SU-DHL-6 (cell line): ENCODE data around the gene CDK4.

Source experiments
- H2AFZ ChIP-seq: fragments of 200-600 bp; sonication (generic); 2 replicates; pipeline ENCODE4 v1.6.1; 2014; ENCODE audit warnings: low read depth, mild to moderate bottlenecking, moderate library complexity, mixed read lengths, antibody characterized with exemption, low read length; ENCODE audit not compliant: severe bottlenecking
- H3F3A ChIP-seq: fragments of 200-600 bp; shearing (Covaris generic); 2 replicates; pipeline ENCODE4 v1.6.0; 2016; ENCODE audit warnings: antibody characterized with exemption, mild to moderate bottlenecking; ENCODE audit not compliant: insufficient read depth
- H3K27ac ChIP-seq: fragments of 200-600 bp; sonication (generic); 2 replicates; pipeline ENCODE4 v1.5.1; 2016; ENCODE audit warnings: low read depth, mild to moderate bottlenecking, low read length, moderate library complexity, mixed read lengths
- H3K27me3 ChIP-seq: fragments of 200-600 bp; sonication (generic), shearing (Covaris generic); 2 replicates; pipeline ENCODE4 v1.6.0; 2014; ENCODE audit warnings: mild to moderate bottlenecking, low read length
- H3K36me3 ChIP-seq: fragments of 200-600 bp; sonication (generic); 2 replicates; pipeline ENCODE4 v1.6.1; 2014; ENCODE audit warnings: mild to moderate bottlenecking, low read length, mixed read lengths
- H3K4me2 ChIP-seq: fragments of 300-600, 200-600 bp; shearing (Covaris generic), sonication (generic); 2 replicates; pipeline ENCODE4 v1.6.0; 2014; ENCODE audit warnings: low read length, low read depth, mild to moderate bottlenecking; ENCODE audit not compliant: poor library complexity, severe bottlenecking
- H3K4me3 ChIP-seq: fragments of 200-600 bp; sonication (generic); 2 replicates; pipeline ENCODE4 v1.5.1; 2014; ENCODE audit warnings: antibody characterized with exemption, low read length, mild to moderate bottlenecking, mixed read lengths; ENCODE audit not compliant: insufficient read depth, poor library complexity, severe bottlenecking
- H3K79me2 ChIP-seq: fragments of 200-600 bp; sonication (generic); 2 replicates; pipeline ENCODE4 v1.6.1; 2014; ENCODE audit warnings: mild to moderate bottlenecking, low read length, moderate library complexity; ENCODE audit not compliant: insufficient read depth
- H3K9ac ChIP-seq: fragments of 200-600 bp; sonication (generic); 2 replicates; pipeline ENCODE4 v1.7.0; 2014; ENCODE audit warnings: mild to moderate bottlenecking, low read length
- H3K9me2 ChIP-seq: fragments of 200-600 bp; sonication (generic); replicated peaks from 2 replicates; pipeline ENCODE4 v1.6.1; 2014; ENCODE audit warnings: low read length; ENCODE audit not compliant: insufficient read depth
- H3K9me3 ChIP-seq: fragments of 200-600 bp; sonication (generic); 2 replicates; pipeline ENCODE4 v1.6.1; 2014; ENCODE audit warnings: low read length, mixed read lengths; ENCODE audit not compliant: insufficient read depth
- H4K20me1 ChIP-seq: fragments of 200-600 bp; sonication (generic); 2 replicates; pipeline ENCODE4 v1.6.1; 2014; ENCODE audit warnings: low read depth, mild to moderate bottlenecking, antibody characterized with exemption, low read length, moderate library complexity, mixed read lengths
- CTCF ChIP-seq: fragments of 200-600 bp; sonication (generic); IDR thresholded peaks from one replicate; pipeline ENCODE4 v1.5.1; 2017; ENCODE audit warnings: antibody characterized with exemption, mild to moderate bottlenecking, low read length, moderate library complexity; ENCODE audit not compliant: insufficient read depth, poor library complexity, severe bottlenecking
- EZH2phosphoT487 ChIP-seq: fragments of 200-600 bp; sonication (generic), shearing (Covaris generic); conservative IDR thresholded peaks from 2 replicates; pipeline ENCODE4 v1.6.1; 2018; ENCODE audit warnings: mild to moderate bottlenecking, antibody characterized with exemption, low read length, moderate library complexity, mixed read lengths

Gene CDK4

GRCh38 chr12:57755454-57756372, 3.6 kb upstream of the CDK4 start:
- H3K9me3 ChIP-seq = no peaks in the 10 kb centered on the region
- H2AFZ ChIP-seq = peak overlapping the region; percentile 47
- peaks cover 25% of the 10 kb centered on the region for H3F3A ChIP-seq
- no peaks in the 10 kb centered on the region for H3K9me2 ChIP-seq
- peaks cover 8% of the 10 kb centered on the region for H4K20me1 ChIP-seq
- peak overlapping the region; percentile 77 for H3K9ac ChIP-seq
- H3K4me3 ChIP-seq = peak overlapping the region; percentile 60
- H3K27ac ChIP-seq = peak overlapping the region; percentile 72
- H3K4me2 ChIP-seq = peak overlapping the region; percentile 92
- no peak for TF ChIP-seq CTCF
- no peaks in the 10 kb centered on the region for H3K27me3 ChIP-seq
- H3K36me3 ChIP-seq = no peaks in the 10 kb centered on the region
- H3K79me2 ChIP-seq = peaks cover 14% of the 10 kb centered on the region

- no peaks in the 10 kb centered on the region for H3K27me3 ChIP-seq
- no peak overlapping the region for H2AFZ ChIP-seq
- H3K9me3 ChIP-seq = no peaks in the 10 kb centered on the region
- H4K20me1 ChIP-seq = peaks cover 3% of the 10 kb centered on the region; the same call in 1 of the 2 replicates
- H3K4me3 ChIP-seq = peak overlapping the region; percentile 60
- peaks cover 20% of the 10 kb centered on the region for H3K79me2 ChIP-seq
- H3K4me2 ChIP-seq = peak overlapping the region; percentile 92
- no peak for TF ChIP-seq EZH2phosphoT487
- TF ChIP-seq CTCF = no peak
- H3K9ac ChIP-seq = peak overlapping the region; percentile 77
- H3F3A ChIP-seq = peaks cover 25% of the 10 kb centered on the region
- no peaks in the 10 kb centered on the region for H3K36me3 ChIP-seq
- H3K27ac ChIP-seq = peak overlapping the region; percentile 72; the same call in 1 of the 2 replicates
- no peaks in the 10 kb centered on the region for H3K9me2 ChIP-seq
These were observed 3.0 kb upstream of the CDK4 start for GRCh38 chr12:57755194-57755453.

GRCh38 chr12:57754411-57755193, 2.5 kb upstream of the CDK4 start, which contains the start of gene MARCHF9:
MARCHF9 (plus strand) TSS chr12:57755103; CDS start chr12:57755529, 426 bp downstream.
- Histone ChIP-seq H3K27me3 (no peaks in the 10 kb centered on the region), H3K9ac (peak within 1 kb of the TSS; percentile 77), H3K9me2 (no peaks in the 10 kb centered on the region), H3K36me3 (no peaks in the 10 kb centered on the region), H3K4me3 (peak within 1 kb of the TSS; percentile 60), H4K20me1 (no peaks in the 10 kb centered on the region), H3K9me3 (no peaks in the 10 kb centered on the region), H3K79me2 (peaks cover 22% of the 10 kb centered on the region), H3K4me2 (peak within 1 kb of the TSS; percentile 92), H3K27ac (peak within 1 kb of the TSS; percentile 72), H3F3A (peaks cover 25% of the 10 kb centered on the region), H2AFZ (no peak within 1 kb of the TSS)
- no peak for TF ChIP-seq EZH2phosphoT487
- TF ChIP-seq CTCF = no peak
